WTC11 (cell line): ENCODE data around the gene ELFN1. TPM values are rescaled to one million over a fixed set of nuclear protein-coding genes. Genes with fewer than 3 reads are reported as not detected.

Source experiments
- ATAC-seq: fragments of 200-7000 bp; cut with Tn5 transposase; 2 replicates; pipeline ENCODE4 v1.10.0; 2021; ENCODE audit warnings: mild to moderate bottlenecking, moderate library complexity
- CTCF ChIA-PET: fragments of 300-600 bp; sonication (Branson Sonifier 250); formaldehyde crosslinking; loops from one replicate; lab custom pipeline; 2021; ENCODE audit warnings: antibody characterized with exemption; lab: Charles Lee
- POLR2A ChIA-PET: fragments of 350-600 bp; sonication (Branson Sonifier 250); formaldehyde crosslinking; loops from one replicate; lab custom pipeline; 2021; ENCODE audit warnings: antibody characterized with exemption; lab: Charles Lee
- DNase-seq: peaks from one replicate; pipeline ENCODE4 v3.0.0; 2021; ENCODE audit warnings: low spot score
- H3K27ac Mint-ChIP-seq: 2 replicates; pipeline ENCODE4 v1.8.0; 2021; ENCODE audit warnings: mixed read lengths
- H3K27me3 Mint-ChIP-seq: 2 replicates; pipeline ENCODE4 v1.8.0; 2021; ENCODE audit warnings: low read depth, mild to moderate bottlenecking, moderate library complexity, mixed read lengths
- H3K36me3 Mint-ChIP-seq: 2 replicates; pipeline ENCODE4 v1.8.0; 2021; ENCODE audit warnings: mixed read lengths
- H3K4me1 Mint-ChIP-seq: 2 replicates; pipeline ENCODE4 v1.8.0; 2022; ENCODE audit warnings: mixed read lengths
- H3K4me3 Mint-ChIP-seq: 2 replicates; pipeline ENCODE4 v1.8.0; 2021; ENCODE audit warnings: mild to moderate bottlenecking, moderate library complexity, mixed read lengths
- H3K9me3 Mint-ChIP-seq: 2 replicates; pipeline ENCODE4 v1.8.0; 2021; ENCODE audit warnings: mixed read lengths
- AR ChIP-seq: fragments of 250-450 bp; sonication (Bioruptor Pico); IDR thresholded peaks from 2 replicates; pipeline ENCODE4 v1.9.0; 2021; ENCODE audit warnings: mild to moderate bottlenecking
- ATF1 ChIP-seq: sonication (generic); formaldehyde crosslinking; IDR thresholded peaks from 2 replicates; pipeline ENCODE4 v1.8.1; 2023; ENCODE audit warnings: mild to moderate bottlenecking, moderate library complexity, missing genetic modification reagents
- CTCF ChIP-seq: fragments of 200-600 bp; IDR thresholded peaks from 2 replicates; pipeline ENCODE4 v1.8.0; 2022; ENCODE audit warnings: antibody characterized with exemption
- E2F1 ChIP-seq: sonication (generic); formaldehyde crosslinking; IDR thresholded peaks from 2 replicates; pipeline ENCODE4 v1.8.0; 2022; ENCODE audit warnings: mild to moderate bottlenecking, missing genetic modification reagents
- ELF4 ChIP-seq: sonication (generic); formaldehyde crosslinking; IDR thresholded peaks from 2 replicates; pipeline ENCODE4 v1.8.1; 2022; ENCODE audit warnings: low read depth, mild to moderate bottlenecking, moderate library complexity, missing genetic modification reagents
- EMX1 ChIP-seq: fragments of 250-450 bp; sonication (Bioruptor Pico); IDR thresholded peaks from 2 replicates; pipeline ENCODE4 v1.8.0; 2021; ENCODE audit warnings: mild to moderate bottlenecking
- FOXJ3 ChIP-seq: sonication (generic); formaldehyde crosslinking; IDR thresholded peaks from 2 replicates; pipeline ENCODE4 v1.9.0; 2021; ENCODE audit warnings: missing genetic modification reagents, mild to moderate bottlenecking, borderline replicate concordance
- HMGA2 ChIP-seq: fragments of 250-450 bp; sonication (Bioruptor Pico); IDR thresholded peaks from 2 replicates; pipeline ENCODE4 v1.4.0; 2021; ENCODE audit warnings: mild to moderate bottlenecking, moderate library complexity
- JAZF1 ChIP-seq: fragments of 250-450 bp; sonication (Bioruptor Pico); IDR thresholded peaks from 2 replicates; pipeline ENCODE4 v1.9.0; 2021; ENCODE audit warnings: moderate library complexity, mild to moderate bottlenecking, inconsistent platforms
- JUN ChIP-seq: sonication (generic); formaldehyde crosslinking; IDR thresholded peaks from 2 replicates; pipeline ENCODE4 v1.8.0; 2023; ENCODE audit warnings: mild to moderate bottlenecking, missing genetic modification reagents
- MLX ChIP-seq: sonication (generic); formaldehyde crosslinking; IDR thresholded peaks from 2 replicates; pipeline ENCODE4 v1.8.1; 2023; ENCODE audit warnings: mild to moderate bottlenecking, missing genetic modification reagents, moderate library complexity
- NFE2L1 ChIP-seq: sonication (generic); formaldehyde crosslinking; IDR thresholded peaks from 2 replicates; pipeline ENCODE4 v1.8.1; 2023; ENCODE audit warnings: missing genetic modification reagents
- NFYB ChIP-seq: sonication (generic); formaldehyde crosslinking; conservative IDR thresholded peaks from 2 replicates; pipeline ENCODE4 v1.8.0; 2022; ENCODE audit warnings: low read depth, missing genetic modification reagents
- NR1H2 ChIP-seq: sonication (generic); formaldehyde crosslinking; IDR thresholded peaks from 2 replicates; pipeline ENCODE4 v1.9.0; 2021; ENCODE audit warnings: mild to moderate bottlenecking, moderate library complexity, missing genetic modification reagents
- NR2C2 ChIP-seq: sonication (generic); formaldehyde crosslinking; IDR thresholded peaks from 2 replicates; pipeline ENCODE4 v1.8.0; 2022; ENCODE audit warnings: mild to moderate bottlenecking, missing genetic modification reagents
- OVOL2 ChIP-seq: fragments of 250-450 bp; sonication (Bioruptor Pico); IDR thresholded peaks from 2 replicates; pipeline ENCODE4 v1.9.0; 2021; ENCODE audit warnings: mild to moderate bottlenecking, borderline replicate concordance
- RORB ChIP-seq: fragments of 250-450 bp; sonication (Bioruptor Pico); IDR thresholded peaks from 2 replicates; pipeline ENCODE4 v1.9.0; 2021; ENCODE audit warnings: mild to moderate bottlenecking
- SMAD3 ChIP-seq: sonication (generic); formaldehyde crosslinking; IDR thresholded peaks from 2 replicates; pipeline ENCODE4 v1.8.0; 2022; ENCODE audit warnings: missing genetic modification reagents, mild to moderate bottlenecking, borderline replicate concordance
- SMAD4 ChIP-seq: sonication (generic); formaldehyde crosslinking; IDR thresholded peaks from 2 replicates; pipeline ENCODE4 v1.8.0; 2022; ENCODE audit warnings: mild to moderate bottlenecking, missing genetic modification reagents
- ZBTB43 ChIP-seq: sonication (generic); formaldehyde crosslinking; IDR thresholded peaks from 2 replicates; pipeline ENCODE4 v1.8.1; 2023; ENCODE audit warnings: mild to moderate bottlenecking, missing genetic modification reagents
- total RNA-seq: library from RNA; stranded (reverse); gene quantifications from 3 replicates; pipeline ENCODE4 v1.2.3, GENCODE V29; 2021

The ELFN1 gene
- total RNA-seq, 1 experiment from 2014 or later: 4.6 TPM

GRCh38 chr7:1649751-1650326 is 20.2 kb upstream of the ELFN1 start:
- H3K27ac Mint-ChIP-seq: no peak overlapping the region
- ATAC-seq: no peak
- H3K9me3 Mint-ChIP-seq: no peaks in the 10 kb centered on the region
- no peak for TF ChIP-seq EMX1
- no peak for TF ChIP-seq SMAD4 (CRISPR knock-in tag)
- TF ChIP-seq CTCF: no peak
- no peak for TF ChIP-seq NR2C2 (CRISPR knock-in tag)
- no peak for TF ChIP-seq HMGA2 (CRISPR knock-in tag)
- TF ChIP-seq MLX (CRISPR knock-in tag): no peak
- no peak for TF ChIP-seq AR
- no peak for TF ChIP-seq ATF1 (CRISPR knock-in tag)
- no peak for TF ChIP-seq JUN (CRISPR knock-in tag)
- TF ChIP-seq JAZF1 (CRISPR knock-in tag): no peak
- no peak for TF ChIP-seq NFYB (CRISPR knock-in tag)
- no peak overlapping the region for H3K4me3 Mint-ChIP-seq
- ChIA-PET POLR2A (no interaction called here), CTCF (interaction anchor here (0.7 to 2.1 kb wide), 4 partner anchors 9 to 163 kb away, joined by 3 to 8 read pairs (median 5); no protein-coding TSS in a partner anchor)
- H3K4me1 Mint-ChIP-seq: no peaks in the 10 kb centered on the region
- DNase-seq: no peak
- H3K27me3 Mint-ChIP-seq: no peaks in the 10 kb centered on the region
- H3K36me3 Mint-ChIP-seq: no peaks in the 10 kb centered on the region

- no peaks in the 10 kb centered on the region for H3K27me3 Mint-ChIP-seq
- no peak overlapping the region for H3K4me3 Mint-ChIP-seq
- H3K4me1 Mint-ChIP-seq: no peaks in the 10 kb centered on the region
- no peaks in the 10 kb centered on the region for H3K36me3 Mint-ChIP-seq
- H3K9me3 Mint-ChIP-seq: no peaks in the 10 kb centered on the region
- ATAC-seq: no peak
- CTCF ChIA-PET: interaction anchor here (0.7 to 2.1 kb wide), 4 partner anchors 10 to 162 kb away, joined by 3 to 8 read pairs (median 5); no protein-coding TSS in a partner anchor
- TF ChIP-seq NFYB (CRISPR knock-in tag): no peak
- DNase-seq: no peak
- POLR2A ChIA-PET: interaction anchor here (0.5 kb wide), 1 partner anchor 908 kb away, joined by 3 read pairs; no protein-coding TSS in a partner anchor
- H3K27ac Mint-ChIP-seq: no peak overlapping the region
These were observed 19.6 kb upstream of the ELFN1 start for GRCh38 chr7:1650363-1651030.

- no peak; the same call in 1 of the 2 replicates for ATAC-seq
- H3K9me3 Mint-ChIP-seq: no peaks in the 10 kb centered on the region
- H3K4me1 Mint-ChIP-seq: no peaks in the 10 kb centered on the region
- ChIA-PET CTCF (interaction anchor here (1.3 to 2.1 kb wide), 3 partner anchors 11 to 162 kb away, joined by 3 to 8 read pairs (median 5); no protein-coding TSS in a partner anchor), POLR2A (no interaction called here)
- no peak overlapping the region for H3K27ac Mint-ChIP-seq
- TF ChIP-seq NR2C2 (CRISPR knock-in tag): no peak
- no peak for TF ChIP-seq ZBTB43
- no peak for TF ChIP-seq FOXJ3 (CRISPR knock-in tag)
- no peak for TF ChIP-seq NFE2L1 (CRISPR knock-in tag)
- TF ChIP-seq RORB (CRISPR knock-in tag): no peak
- no peak for TF ChIP-seq E2F1 (CRISPR knock-in tag)
- TF ChIP-seq NR1H2 (CRISPR knock-in tag): no peak
- TF ChIP-seq OVOL2 (CRISPR knock-in tag): no peak
- TF ChIP-seq SMAD3 (CRISPR knock-in tag): no peak
- TF ChIP-seq JAZF1 (CRISPR knock-in tag): no peak
- no peak for TF ChIP-seq ELF4 (CRISPR knock-in tag)
- no peaks in the 10 kb centered on the region for H3K27me3 Mint-ChIP-seq
- no peak overlapping the region for H3K4me3 Mint-ChIP-seq
- H3K36me3 Mint-ChIP-seq: no peaks in the 10 kb centered on the region
- no peak for DNase-seq
These were observed 19.0 kb upstream of the ELFN1 start for GRCh38 chr7:1651031-1651446.
